Measurements from ENCODE around the gene CACNA2D3.

GRCh38 chr3:54519493-54519892, 397.1 kb downstream of the CACNA2D3 start:
- TF ChIP-seq GATA2 (IDR thresholded peaks at IDR 0.05; ENCODE audit: low read depth, low read length) (peak; percentile 91), GATA3 (IDR thresholded peaks at IDR 0.05; ENCODE audit: low read depth, low read length) (peak; percentile 91)
